ENCODE measurements around the gene PKMYT1.
A peak's percentile ranks its signal among the peaks of the same experiment; 100 is the strongest.

Gene PKMYT1

GRCh38 chr16:3007059-3007956, 27.1 kb upstream of the PKMYT1 start:
- TF ChIP-seq SP1 (IDR thresholded peaks at IDR 0.05): no peak
- POLR2A ChIA-PET: interaction anchor here (0.7 to 5.3 kb wide), 4 partner anchors 14 to 91 kb away, joined by 3 to 60 read pairs (median 4); partner anchors contain the start of genes CLDN6, HCFC1R1, PKMYT1 and THOC6
- no peak for DNase-seq (ENCODE audit: extremely low spot score)
- CTCF ChIA-PET: interaction anchor here (1.3 to 1.6 kb wide), 2 partner anchors 11 to 21 kb away, joined by 3 to 10 read pairs; partner anchors contain the start of gene CLDN6

GRCh38 chr16:3004781-3005284, 24.6 kb upstream of the PKMYT1 start:
- ChIA-PET CTCF (interaction anchor here (1.3 to 4.1 kb wide), 2 partner anchors 23 to 27 kb away, joined by 13 to 20 read pairs; no protein-coding TSS in a partner anchor), POLR2A (interaction anchor here (1.5 to 5.3 kb wide), 5 partner anchors 16 to 35 kb away, joined by 3 to 60 read pairs (median 6); partner anchors contain the start of genes CLDN6, HCFC1R1, PKMYT1 and THOC6)
- no peak for DNase-seq (ENCODE audit: extremely low spot score)
- TF ChIP-seq HDGF (IDR thresholded peaks at IDR 0.05; ENCODE audit: borderline replicate concordance): no peak
- TF ChIP-seq SP1 (IDR thresholded peaks at IDR 0.05): no peak
- TF ChIP-seq NFRKB (IDR thresholded peaks at IDR 0.05): no peak
- no peak for TF ChIP-seq LEF1 (IDR thresholded peaks at IDR 0.05; ENCODE audit: borderline replicate concordance)
- TF ChIP-seq ELF4 (IDR thresholded peaks at IDR 0.05): no peak
- TF ChIP-seq ZNF384 (IDR thresholded peaks at IDR 0.05): no peak
- no peak for TF ChIP-seq CTBP1 (IDR thresholded peaks at IDR 0.05; ENCODE audit: borderline replicate concordance)
- no peak for TF ChIP-seq PKNOX1 (IDR thresholded peaks at IDR 0.05)
- TF ChIP-seq L3MBTL2 (conservative IDR thresholded peaks at IDR 0.05): no peak

- ChIA-PET CTCF (interaction anchor here (0.9 to 4.1 kb wide), 3 partner anchors 19 to 27 kb away, joined by 3 to 20 read pairs (median 13); no protein-coding TSS in a partner anchor), POLR2A (interaction anchor here (1.0 to 5.3 kb wide), 6 partner anchors 17 to 34 kb away, joined by 3 to 60 read pairs (median 4); partner anchors contain the start of genes CLDN6, HCFC1R1, PKMYT1 and THOC6)
- TF ChIP-seq ARNT (IDR thresholded peaks at IDR 0.05) (no peak), HDGF (IDR thresholded peaks at IDR 0.05; ENCODE audit: borderline replicate concordance) (no peak), ZNF384 (IDR thresholded peaks at IDR 0.05) (no peak), SUZ12 (IDR thresholded peaks at IDR 0.05) (no peak), TARDBP (IDR thresholded peaks at IDR 0.05) (no peak)
- DNase-seq (ENCODE audit: extremely low spot score): no peak
Measured at GRCh38 chr16:3004319-3004718, 24.1 kb upstream of the PKMYT1 start.

GRCh38 chr16:3003582-3004270, 23.5 kb upstream of the PKMYT1 start:
- POLR2A ChIA-PET: interaction anchor here (1.0 to 5.3 kb wide), 6 partner anchors 17 to 34 kb away, joined by 3 to 60 read pairs (median 4); partner anchors contain the start of genes CLDN6, HCFC1R1, PKMYT1 and THOC6
- peak; percentile 99 for DNase-seq (ENCODE audit: extremely low spot score)
- TF ChIP-seq BHLHE40 (IDR thresholded peaks at IDR 0.05; ENCODE audit: borderline replicate concordance): no peak
- TF ChIP-seq LEF1 (IDR thresholded peaks at IDR 0.05; ENCODE audit: borderline replicate concordance): peak; percentile 37; the same call in 1 of the 2 replicates
- TF ChIP-seq L3MBTL2 (conservative IDR thresholded peaks at IDR 0.05): peak; percentile 81
- no peak for TF ChIP-seq ARNT (IDR thresholded peaks at IDR 0.05)
- TF ChIP-seq CTBP1 (IDR thresholded peaks at IDR 0.05; ENCODE audit: borderline replicate concordance): peak; percentile 90
- TF ChIP-seq NFRKB (IDR thresholded peaks at IDR 0.05): no peak
- TF ChIP-seq PKNOX1 (IDR thresholded peaks at IDR 0.05): peak; percentile 97

GRCh38 chr16:3001316-3001715, 21.1 kb upstream of the PKMYT1 start:
- CTCF ChIA-PET: interaction anchor here (4.1 kb wide), 1 partner anchor 27 kb away, joined by 20 read pairs; no protein-coding TSS in a partner anchor
- no peak for DNase-seq (ENCODE audit: extremely low spot score)
- POLR2A ChIA-PET: interaction anchor here (0.8 to 1.6 kb wide), 3 partner anchors 10 to 21 kb away, joined by 3 to 6 read pairs (median 3); partner anchors contain the start of genes PKMYT1 and TNFRSF12A
- no peak for TF ChIP-seq ZNF384 (IDR thresholded peaks at IDR 0.05)
- no peak for TF ChIP-seq TARDBP (IDR thresholded peaks at IDR 0.05)
- TF ChIP-seq LEF1 (IDR thresholded peaks at IDR 0.05; ENCODE audit: borderline replicate concordance): no peak
- TF ChIP-seq SP1 (IDR thresholded peaks at IDR 0.05): no peak
- TF ChIP-seq FOXA1 (IDR thresholded peaks at IDR 0.05): no peak
- TF ChIP-seq PKNOX1 (IDR thresholded peaks at IDR 0.05): no peak
- no peak for TF ChIP-seq SUZ12 (IDR thresholded peaks at IDR 0.05)
- TF ChIP-seq FOXK2 (IDR thresholded peaks at IDR 0.05): no peak
- TF ChIP-seq BHLHE40 (IDR thresholded peaks at IDR 0.05; ENCODE audit: borderline replicate concordance): no peak
- no peak for TF ChIP-seq ARNT (IDR thresholded peaks at IDR 0.05)
- TF ChIP-seq CTBP1 (IDR thresholded peaks at IDR 0.05; ENCODE audit: borderline replicate concordance): no peak
- TF ChIP-seq FOXM1 (IDR thresholded peaks at IDR 0.05; ENCODE audit: borderline replicate concordance): no peak
- no peak for TF ChIP-seq L3MBTL2 (conservative IDR thresholded peaks at IDR 0.05)
- no peak for TF ChIP-seq HDGF (IDR thresholded peaks at IDR 0.05; ENCODE audit: borderline replicate concordance)
- TF ChIP-seq ELF4 (IDR thresholded peaks at IDR 0.05): no peak

More at GRCh38 chr16:3003582-3004270, 23.5 kb upstream of the PKMYT1 start:
- CTCF ChIA-PET: interaction anchor here (0.9 to 4.1 kb wide), 3 partner anchors 19 to 28 kb away, joined by 3 to 20 read pairs (median 13); no protein-coding TSS in a partner anchor

Measured in HEK293T (cell line).